Measurements from ENCODE around the gene CASZ1. TPM values are rescaled to one million over a fixed set of nuclear protein-coding genes. Genes with fewer than 3 reads are reported as not detected.

The CASZ1 gene
- polyA plus RNA-seq, 4 donors = 13.5 to 23.0 (median 14.5) TPM

GRCh38 chr1:10806966-10807365 is 10.5 kb upstream of the CASZ1 start:
- no peaks in the 10 kb centered on the region for H3K9me3 ChIP-seq (ENCODE audit: control insufficient read depth in 2 of 2, insufficient read depth in 1 of 2, low read depth in 1 of 2, low read length in 1 of 2)
- FAIRE-seq (no peak), DNase-seq (no peak)
- no peak overlapping the region for H3K4me3 ChIP-seq (ENCODE audit: low read depth in 1 of 3, low read length in 3 of 3)
- no peak overlapping the region for H3K27ac ChIP-seq (ENCODE audit: low read depth in 1 of 3, low read length in 2 of 3)
- 86 to 95% (median 95%) methylated on average over 5 of the region's 5 CpGs for WGBS, 3 donors
- H3K27me3 ChIP-seq (ENCODE audit: control insufficient read depth in 3 of 3, insufficient read depth in 3 of 3, low read length in 3 of 3) = peaks cover 0 to 11% (median 0%) of the 10 kb centered on the region in 3 donors
- no peaks in the 10 kb centered on the region for H3K36me3 ChIP-seq (ENCODE audit: control insufficient read depth in 3 of 3, insufficient read depth in 2 of 3, low read depth in 1 of 3, low read length in 3 of 3)
- H3K4me1 ChIP-seq (ENCODE audit: control insufficient read depth in 3 of 3, insufficient read depth in 2 of 3, low read depth in 1 of 3, low read length in 2 of 3) = peaks cover 0 to 16% (median 0%) of the 10 kb centered on the region in 3 donors

GRCh38 chr1:10803971-10804820 is 7.8 kb upstream of the CASZ1 start:
- peak overlapping the region in 2 of 3 donors; percentile 91 to 92 for H3K27ac ChIP-seq (ENCODE audit: low read depth in 1 of 3, low read length in 2 of 3)
- WGBS, 3 donors = 9 to 54% (median 32%) methylated on average over 21 of the region's 21 CpGs
- H3K4me3 ChIP-seq (ENCODE audit: low read depth in 1 of 3, low read length in 3 of 3) = no peak overlapping the region
- DNase-seq (peak; percentile 73 to 94), FAIRE-seq (no peak)
- H3K9me3 ChIP-seq (ENCODE audit: control insufficient read depth in 2 of 2, insufficient read depth in 1 of 2, low read depth in 1 of 2, low read length in 1 of 2) = no peaks in the 10 kb centered on the region
- H3K36me3 ChIP-seq (ENCODE audit: control insufficient read depth in 3 of 3, insufficient read depth in 2 of 3, low read depth in 1 of 3, low read length in 3 of 3) = no peaks in the 10 kb centered on the region
- peaks cover 0 to 16% (median 0%) of the 10 kb centered on the region in 3 donors for H3K4me1 ChIP-seq (ENCODE audit: control insufficient read depth in 3 of 3, insufficient read depth in 2 of 3, low read depth in 1 of 3, low read length in 2 of 3)
- H3K27me3 ChIP-seq (ENCODE audit: control insufficient read depth in 3 of 3, insufficient read depth in 3 of 3, low read length in 3 of 3) = peaks cover 0 to 7% (median 0%) of the 10 kb centered on the region in 3 donors

- DNase-seq (peak; percentile 74 to 79), FAIRE-seq (no peak)
- 9 to 38% (median 30%) methylated on average over 12 of the region's 12 CpGs for WGBS, 3 donors
- Histone ChIP-seq H3K27ac (ENCODE audit: low read depth in 1 of 3, low read length in 2 of 3) (peak overlapping the region; percentile 62 to 91 (median 86)), H3K9me3 (ENCODE audit: control insufficient read depth in 2 of 2, insufficient read depth in 1 of 2, low read depth in 1 of 2, low read length in 1 of 2) (no peaks in the 10 kb centered on the region), H3K27me3 (ENCODE audit: control insufficient read depth in 3 of 3, insufficient read depth in 3 of 3, low read length in 3 of 3) (peaks cover 0 to 5% (median under 1%) of the 10 kb centered on the region in 3 donors), H3K4me1 (ENCODE audit: control insufficient read depth in 3 of 3, insufficient read depth in 2 of 3, low read depth in 1 of 3, low read length in 2 of 3) (peaks cover 0 to 16% (median 0%) of the 10 kb centered on the region in 3 donors), H3K4me3 (ENCODE audit: low read depth in 1 of 3, low read length in 3 of 3) (peak overlapping the region in 1 of 3 donors; percentile 1), H3K36me3 (ENCODE audit: control insufficient read depth in 3 of 3, insufficient read depth in 2 of 3, low read depth in 1 of 3, low read length in 3 of 3) (no peaks in the 10 kb centered on the region)
Observed at GRCh38 chr1:10802944-10803715, 6.7 kb upstream of the CASZ1 start.

DNA sequence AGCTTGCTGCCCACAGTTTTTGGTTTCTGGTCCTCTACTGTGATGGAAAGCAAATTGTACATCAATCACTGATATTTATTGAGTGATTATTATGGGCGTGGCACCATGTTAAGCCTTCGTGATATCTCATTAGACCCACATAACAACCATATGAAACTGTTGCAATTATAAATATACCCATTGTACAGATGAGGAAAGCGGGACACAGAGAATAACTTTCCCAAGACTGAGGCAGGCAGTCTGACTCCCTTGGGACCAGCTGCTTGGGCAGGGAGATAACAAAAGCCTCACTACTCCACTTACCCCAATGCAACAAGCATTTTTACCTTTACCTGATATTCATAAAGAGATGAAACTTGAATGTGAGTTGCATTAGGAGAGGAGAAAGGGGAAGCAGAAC is 4.3 kb upstream of the CASZ1 start:
- Histone ChIP-seq H3K4me3 (ENCODE audit: low read depth in 1 of 3, low read length in 3 of 3) (no peak overlapping the region), H3K9me3 (ENCODE audit: control insufficient read depth in 2 of 2, insufficient read depth in 1 of 2, low read depth in 1 of 2, low read length in 1 of 2) (no peaks in the 10 kb centered on the region), H3K36me3 (ENCODE audit: control insufficient read depth in 3 of 3, insufficient read depth in 2 of 3, low read depth in 1 of 3, low read length in 3 of 3) (no peaks in the 10 kb centered on the region), H3K27me3 (ENCODE audit: control insufficient read depth in 3 of 3, insufficient read depth in 3 of 3, low read length in 3 of 3) (peaks cover 0 to 2% (median 2%) of the 10 kb centered on the region in 3 donors), H3K4me1 (ENCODE audit: control insufficient read depth in 3 of 3, insufficient read depth in 2 of 3, low read depth in 1 of 3, low read length in 2 of 3) (peaks cover 0 to 19% (median 0%) of the 10 kb centered on the region in 3 donors), H3K27ac (ENCODE audit: low read depth in 1 of 3, low read length in 2 of 3) (no peak overlapping the region)
- DNase-seq (no peak), FAIRE-seq (no peak)
- WGBS, 3 donors = 53 to 68% (median 66%) methylated on average over 3 of the region's 3 CpGs

GRCh38 chr1:10799726-10800125 is 3.3 kb upstream of the CASZ1 start:
- Histone ChIP-seq H3K36me3 (ENCODE audit: control insufficient read depth in 3 of 3, insufficient read depth in 2 of 3, low read depth in 1 of 3, low read length in 3 of 3) (no peaks in the 10 kb centered on the region), H3K4me3 (ENCODE audit: low read depth in 1 of 3, low read length in 3 of 3) (no peak overlapping the region), H3K27ac (ENCODE audit: low read depth in 1 of 3, low read length in 2 of 3) (no peak overlapping the region), H3K4me1 (ENCODE audit: control insufficient read depth in 3 of 3, insufficient read depth in 2 of 3, low read depth in 1 of 3, low read length in 2 of 3) (peaks cover 0 to 19% (median 0%) of the 10 kb centered on the region in 3 donors), H3K9me3 (ENCODE audit: control insufficient read depth in 2 of 2, insufficient read depth in 1 of 2, low read depth in 1 of 2, low read length in 1 of 2) (no peaks in the 10 kb centered on the region), H3K27me3 (ENCODE audit: control insufficient read depth in 3 of 3, insufficient read depth in 3 of 3, low read length in 3 of 3) (peaks cover 0 to 11% (median 6%) of the 10 kb centered on the region in 3 donors)
- no peak for DNase-seq
- FAIRE-seq = no peak
- 22 to 34% (median 34%) methylated on average over 6 of the region's 6 CpGs for WGBS, 3 donors

DNA sequence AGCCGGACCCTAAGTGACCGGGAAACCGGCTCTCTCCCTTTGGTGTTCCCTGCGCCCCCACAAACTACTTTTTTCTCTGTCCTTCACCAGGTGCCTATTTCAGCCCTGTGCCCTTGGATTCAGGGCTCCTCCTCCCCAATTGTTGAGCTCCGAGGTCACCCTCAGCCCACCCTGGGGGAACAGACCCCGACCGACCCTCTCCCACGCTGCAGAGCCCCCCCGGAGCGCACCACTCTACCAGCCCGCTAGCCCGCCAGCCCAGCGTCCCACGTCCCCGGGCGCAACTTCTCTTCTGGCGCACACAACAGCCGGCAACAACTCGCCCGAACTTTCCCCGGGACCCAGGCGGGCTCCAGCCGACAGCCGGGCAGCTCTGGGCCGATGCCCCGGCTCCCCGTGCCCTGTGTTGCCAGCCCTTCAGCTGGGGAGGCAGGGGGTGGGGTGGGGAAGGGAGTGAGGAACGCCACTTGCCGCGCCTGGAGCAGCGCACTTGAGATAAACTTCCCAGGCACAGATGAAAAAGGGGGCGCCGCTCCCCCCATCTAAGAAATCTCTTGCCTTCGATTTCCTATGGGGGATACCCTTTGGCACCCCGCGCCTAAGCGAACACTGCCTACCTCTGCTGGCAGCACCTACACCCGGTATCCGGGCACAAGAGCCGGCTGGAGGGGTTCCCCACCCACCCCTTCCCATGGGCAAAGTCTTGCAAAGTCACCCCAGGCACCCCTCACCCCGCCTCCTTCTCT is 997 bp downstream of the CASZ1 start:
- peak overlapping the region; percentile 62 to 83 (median 82) for H3K4me3 ChIP-seq (ENCODE audit: low read depth in 1 of 3, low read length in 3 of 3)
- WGBS, 3 donors = 0 to 1% (median 0%) methylated on average over 33 to 41 of the region's 41 CpGs
- no peaks in the 10 kb centered on the region for H3K9me3 ChIP-seq (ENCODE audit: control insufficient read depth in 2 of 2, insufficient read depth in 1 of 2, low read depth in 1 of 2, low read length in 1 of 2)
- FAIRE-seq = no peak
- peak overlapping the region; percentile 67 to 94 (median 90) for H3K27ac ChIP-seq (ENCODE audit: low read depth in 1 of 3, low read length in 2 of 3)
- H3K4me1 ChIP-seq (ENCODE audit: control insufficient read depth in 3 of 3, insufficient read depth in 2 of 3, low read depth in 1 of 3, low read length in 2 of 3) = peaks cover 0 to 23% (median 0%) of the 10 kb centered on the region in 3 donors
- no peaks in the 10 kb centered on the region for H3K36me3 ChIP-seq (ENCODE audit: control insufficient read depth in 3 of 3, insufficient read depth in 2 of 3, low read depth in 1 of 3, low read length in 3 of 3)
- peaks cover 0 to 11% (median 9%) of the 10 kb centered on the region in 3 donors for H3K27me3 ChIP-seq (ENCODE audit: control insufficient read depth in 3 of 3, insufficient read depth in 3 of 3, low read length in 3 of 3)
- peak; percentile 57 to 63 for DNase-seq

- Histone ChIP-seq H3K27me3 (ENCODE audit: control insufficient read depth in 3 of 3, insufficient read depth in 3 of 3, low read length in 3 of 3) (peaks cover 0 to 12% (median 11%) of the 10 kb centered on the region in 3 donors), H3K27ac (ENCODE audit: low read depth in 1 of 3, low read length in 2 of 3) (peak overlapping the region; percentile 83 to 94 (median 90)), H3K4me3 (ENCODE audit: low read depth in 1 of 3, low read length in 3 of 3) (peak overlapping the region; percentile 62 to 83 (median 82)), H3K36me3 (ENCODE audit: control insufficient read depth in 3 of 3, insufficient read depth in 2 of 3, low read depth in 1 of 3, low read length in 3 of 3) (no peaks in the 10 kb centered on the region), H3K4me1 (ENCODE audit: control insufficient read depth in 3 of 3, insufficient read depth in 2 of 3, low read depth in 1 of 3, low read length in 2 of 3) (peaks cover 0 to 29% (median 0%) of the 10 kb centered on the region in 3 donors), H3K9me3 (ENCODE audit: control insufficient read depth in 2 of 2, insufficient read depth in 1 of 2, low read depth in 1 of 2, low read length in 1 of 2) (no peaks in the 10 kb centered on the region)
- peak in 1 of 2 donors; percentile 71 for DNase-seq
- no peak for FAIRE-seq
- 0 to 1% (median 1%) methylated on average over 35 to 58 of the region's 58 CpGs for WGBS, 3 donors
Observed at GRCh38 chr1:10794724-10795275, 1.6 kb downstream of the CASZ1 start.
